ENCODE results near the gene GSTT4. TPM values are rescaled to one million over a fixed set of nuclear protein-coding genes. Genes with fewer than 3 reads are reported as not detected.

The GSTT4 gene
- total RNA-seq, 1 donor from 2014 or later = not detected

- DNase-seq = no peak
- Mint-ChIP-seq H3K4me1 (peaks cover 25% of the 10 kb centered on the region), H3K27ac (no peak overlapping the region), H3K27me3 (no peaks in the 10 kb centered on the region), H3K36me3 (ENCODE audit: low read depth) (peaks cover 33% of the 10 kb centered on the region), H3K4me3 (no peak overlapping the region), H3K9me3 (no peaks in the 10 kb centered on the region)
- intact Hi-C loops (cut with micrococcal nuclease) = no loop called here
Measured at GRCh38 chr22:24033731-24034130, 28.5 kb upstream of the GSTT4 start.

DNA sequence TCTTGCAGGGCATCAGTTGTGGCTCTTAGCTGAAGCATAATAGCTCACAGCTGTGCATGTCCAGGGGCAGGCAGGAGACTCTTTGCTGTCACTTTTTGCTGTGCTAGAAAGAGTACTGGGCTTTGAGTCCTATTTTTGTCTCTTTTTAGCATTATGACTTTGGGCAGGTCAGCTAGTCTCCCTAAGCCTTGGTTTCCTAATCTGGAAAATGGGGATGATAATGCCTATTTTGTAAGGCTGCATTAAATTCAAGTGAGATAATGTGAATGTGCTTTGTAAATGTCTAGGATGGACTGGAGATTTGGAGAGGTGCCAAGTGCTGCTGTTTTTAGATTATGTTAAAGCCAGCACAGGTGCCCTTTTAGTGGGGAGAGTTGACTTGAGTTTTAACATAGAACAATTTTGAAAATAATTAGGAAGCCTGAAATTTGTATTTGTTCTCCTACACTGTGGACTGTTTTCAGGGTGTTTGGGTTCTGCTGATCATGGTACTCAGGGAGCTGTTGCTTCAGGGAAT is 25.0 kb upstream of the GSTT4 start:
- Mint-ChIP-seq H3K36me3 (ENCODE audit: low read depth) (peaks cover 23% of the 10 kb centered on the region), H3K4me1 (peaks cover 31% of the 10 kb centered on the region), H3K9me3 (no peaks in the 10 kb centered on the region), H3K27ac (no peak overlapping the region), H3K27me3 (no peaks in the 10 kb centered on the region), H3K4me3 (no peak overlapping the region)
- intact Hi-C loops (cut with micrococcal nuclease) = no loop called here
- DNase-seq = no peak

DNA sequence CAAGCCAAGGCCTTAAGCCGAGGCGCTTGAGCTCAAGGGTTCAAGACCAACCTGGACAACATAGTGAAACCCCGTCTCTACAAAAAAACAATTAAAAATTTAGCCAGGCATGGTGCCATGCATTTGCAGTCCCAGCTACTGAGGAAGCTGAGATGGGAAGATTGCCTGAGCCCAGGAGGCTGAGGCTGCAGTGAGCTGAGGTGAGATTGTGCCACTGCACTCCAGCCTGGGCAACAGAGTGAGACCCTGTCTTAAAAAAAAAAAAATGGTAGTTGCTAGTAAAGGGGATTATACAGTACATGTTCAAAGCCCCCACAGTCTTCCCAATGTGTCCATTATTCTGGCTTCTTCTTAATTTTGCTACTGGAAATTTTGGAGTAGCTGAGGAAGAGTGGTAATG is 24.1 kb upstream of the GSTT4 start:
- no peak for DNase-seq
- peaks cover 31% of the 10 kb centered on the region for H3K36me3 Mint-ChIP-seq (ENCODE audit: low read depth)
- H3K9me3 Mint-ChIP-seq = no peaks in the 10 kb centered on the region
- H3K4me3 Mint-ChIP-seq = no peak overlapping the region
- H3K27ac Mint-ChIP-seq = no peak overlapping the region
- peaks cover 31% of the 10 kb centered on the region for H3K4me1 Mint-ChIP-seq
- no peaks in the 10 kb centered on the region for H3K27me3 Mint-ChIP-seq
- intact Hi-C loops (cut with micrococcal nuclease) = no loop called here

- H3K27me3 Mint-ChIP-seq = no peaks in the 10 kb centered on the region
- no peak overlapping the region for H3K27ac Mint-ChIP-seq
- peaks cover 34% of the 10 kb centered on the region for H3K36me3 Mint-ChIP-seq (ENCODE audit: low read depth)
- DNase-seq = no peak
- no peak overlapping the region for H3K4me3 Mint-ChIP-seq
- intact Hi-C loops (cut with micrococcal nuclease) = no loop called here
- peaks cover 32% of the 10 kb centered on the region for H3K4me1 Mint-ChIP-seq
- no peaks in the 10 kb centered on the region for H3K9me3 Mint-ChIP-seq
Measured at GRCh38 chr22:24028533-24028932, 23.3 kb upstream of the GSTT4 start.

DNA sequence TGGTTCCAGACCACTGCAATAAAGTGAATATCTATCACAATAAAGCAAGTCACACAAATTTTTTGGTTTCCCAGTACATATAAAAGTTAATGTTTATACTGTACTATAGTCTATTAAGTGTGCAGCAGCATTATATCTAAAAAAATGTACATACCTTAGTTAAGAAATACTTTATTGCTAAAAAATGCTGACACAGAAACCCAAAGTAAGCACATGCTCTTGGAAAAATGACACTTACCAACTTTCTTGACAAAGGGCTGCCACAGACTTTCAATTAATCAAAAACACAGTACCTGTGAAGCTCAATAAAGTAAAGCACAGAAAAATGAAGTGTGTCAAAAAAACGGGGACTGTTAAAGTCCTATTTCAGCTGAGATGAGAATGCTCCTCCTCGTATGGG is 22.7 kb upstream of the GSTT4 start:
- H3K36me3 Mint-ChIP-seq (ENCODE audit: low read depth) = peaks cover 40% of the 10 kb centered on the region
- intact Hi-C loops (cut with micrococcal nuclease) = no loop called here
- no peak for DNase-seq
- no peak overlapping the region for H3K27ac Mint-ChIP-seq
- no peak overlapping the region for H3K4me3 Mint-ChIP-seq
- peaks cover 35% of the 10 kb centered on the region for H3K4me1 Mint-ChIP-seq
- no peaks in the 10 kb centered on the region for H3K27me3 Mint-ChIP-seq
- H3K9me3 Mint-ChIP-seq = peaks cover 2% of the 10 kb centered on the region

GRCh38 chr22:24027389-24027975 is 22.2 kb upstream of the GSTT4 start:
- Mint-ChIP-seq H3K36me3 (ENCODE audit: low read depth) (peaks cover 41% of the 10 kb centered on the region), H3K9me3 (peaks cover 3% of the 10 kb centered on the region), H3K27ac (no peak overlapping the region), H3K4me3 (no peak overlapping the region), H3K27me3 (no peaks in the 10 kb centered on the region), H3K4me1 (peaks cover 36% of the 10 kb centered on the region)
- DNase-seq = no peak
- intact Hi-C loops (cut with micrococcal nuclease) = no loop called here

GRCh38 chr22:24026733-24027132 is 21.5 kb upstream of the GSTT4 start:
- intact Hi-C loops (cut with micrococcal nuclease) = no loop called here
- H3K36me3 Mint-ChIP-seq (ENCODE audit: low read depth) = peaks cover 41% of the 10 kb centered on the region
- H3K27ac Mint-ChIP-seq = no peak overlapping the region
- H3K4me3 Mint-ChIP-seq = no peak overlapping the region
- H3K9me3 Mint-ChIP-seq = peaks cover 3% of the 10 kb centered on the region
- H3K27me3 Mint-ChIP-seq = no peaks in the 10 kb centered on the region
- no peak for DNase-seq
- peaks cover 34% of the 10 kb centered on the region for H3K4me1 Mint-ChIP-seq

GRCh38 chr22:24026056-24026455 is 20.8 kb upstream of the GSTT4 start:
- Mint-ChIP-seq H3K36me3 (ENCODE audit: low read depth) (peaks cover 40% of the 10 kb centered on the region), H3K9me3 (peaks cover 3% of the 10 kb centered on the region), H3K4me1 (peaks cover 34% of the 10 kb centered on the region), H3K27ac (no peak overlapping the region), H3K4me3 (no peak overlapping the region), H3K27me3 (no peaks in the 10 kb centered on the region)
- intact Hi-C loops (cut with micrococcal nuclease) = no loop called here
- DNase-seq = no peak

DNA sequence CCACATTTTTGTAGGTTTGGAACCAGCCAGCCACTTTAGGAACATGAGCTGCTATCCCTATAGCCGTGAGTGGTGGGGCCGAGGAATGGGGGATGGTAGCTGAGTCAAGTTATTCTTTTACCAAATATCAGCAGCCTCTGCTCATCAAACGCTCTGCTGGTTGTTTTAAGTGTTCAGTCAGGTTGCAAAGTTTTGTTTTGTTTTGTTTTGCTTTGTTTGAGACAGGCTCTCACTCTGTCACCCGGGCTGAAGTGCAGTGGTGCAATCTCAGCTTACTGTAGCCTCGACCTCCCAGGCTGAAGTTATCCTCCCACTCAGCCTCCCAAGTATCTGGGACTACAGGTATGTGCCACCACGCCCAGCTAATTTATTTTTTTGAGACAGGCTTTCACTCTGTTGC is 20.2 kb upstream of the GSTT4 start:
- Mint-ChIP-seq H3K27me3 (no peaks in the 10 kb centered on the region), H3K9me3 (peaks cover 3% of the 10 kb centered on the region), H3K36me3 (ENCODE audit: low read depth) (peaks cover 39% of the 10 kb centered on the region), H3K27ac (no peak overlapping the region), H3K4me3 (no peak overlapping the region), H3K4me1 (peaks cover 32% of the 10 kb centered on the region)
- intact Hi-C loops (cut with micrococcal nuclease) = no loop called here
- no peak for DNase-seq

GRCh38 chr22:24024354-24024753 is 19.1 kb upstream of the GSTT4 start:
- peaks cover 41% of the 10 kb centered on the region for H3K36me3 Mint-ChIP-seq (ENCODE audit: low read depth)
- H3K9me3 Mint-ChIP-seq = peaks cover 3% of the 10 kb centered on the region
- no peak for DNase-seq
- intact Hi-C loops (cut with micrococcal nuclease) = no loop called here
- H3K27me3 Mint-ChIP-seq = no peaks in the 10 kb centered on the region
- no peak overlapping the region for H3K27ac Mint-ChIP-seq
- H3K4me3 Mint-ChIP-seq = no peak overlapping the region
- H3K4me1 Mint-ChIP-seq = peaks cover 35% of the 10 kb centered on the region

DNA sequence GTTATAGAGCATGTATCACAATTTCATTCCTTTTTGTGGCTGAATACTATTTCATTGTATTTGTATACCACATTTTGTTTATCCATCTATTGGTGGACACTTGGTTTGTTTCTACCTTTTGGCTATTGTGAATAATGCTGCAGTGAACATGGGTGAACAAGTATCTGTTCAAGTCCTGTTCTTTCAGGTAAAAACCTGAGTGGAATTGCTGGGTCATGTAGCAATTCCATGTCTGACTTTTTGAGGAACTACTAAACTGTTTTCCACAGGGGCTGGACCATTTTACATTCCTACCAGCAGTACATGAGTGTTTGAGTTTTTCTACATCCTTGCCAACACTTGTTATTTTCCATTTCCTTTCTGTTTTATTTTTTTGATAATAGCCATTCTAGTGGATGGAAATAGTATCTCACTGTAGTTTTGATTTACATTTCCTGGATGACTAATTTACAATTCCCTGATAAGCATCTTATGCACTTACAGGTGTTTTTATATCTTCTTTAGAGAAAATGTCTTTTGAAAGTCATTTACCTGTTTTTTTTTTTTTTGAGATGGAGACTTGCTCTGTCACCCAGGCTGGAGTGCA is 18.0 kb upstream of the GSTT4 start:
- H3K36me3 Mint-ChIP-seq (ENCODE audit: low read depth) = peaks cover 45% of the 10 kb centered on the region
- DNase-seq = no peak
- peaks cover 3% of the 10 kb centered on the region for H3K9me3 Mint-ChIP-seq
- peak overlapping the region; percentile 73 for H3K27ac Mint-ChIP-seq
- no peak overlapping the region for H3K4me3 Mint-ChIP-seq
- no peaks in the 10 kb centered on the region for H3K27me3 Mint-ChIP-seq
- H3K4me1 Mint-ChIP-seq = peaks cover 31% of the 10 kb centered on the region
- intact Hi-C loops (cut with micrococcal nuclease) = no loop called here

DNA sequence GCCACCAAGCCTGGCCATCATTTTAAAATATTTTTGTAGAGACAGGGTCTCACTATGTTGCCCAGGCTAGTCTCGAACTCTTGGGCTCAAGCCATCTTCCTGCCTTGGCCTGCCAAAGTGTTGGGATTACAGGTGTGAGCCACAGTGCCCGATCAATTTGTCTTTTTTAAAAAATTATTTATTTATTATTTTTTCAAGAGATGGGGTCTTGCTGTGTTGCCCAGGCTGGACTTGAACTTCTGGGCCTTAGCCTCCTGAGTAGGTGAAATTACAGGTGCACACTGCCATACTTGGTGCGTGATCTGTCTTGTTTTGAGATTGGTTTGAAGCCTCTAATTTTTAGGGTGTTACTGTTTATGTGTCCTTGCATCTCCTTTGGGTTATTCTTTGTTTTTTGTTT is 16.1 kb upstream of the GSTT4 start:
- intact Hi-C loops (cut with micrococcal nuclease) = no loop called here
- Mint-ChIP-seq H3K4me1 (peaks cover 31% of the 10 kb centered on the region), H3K27ac (no peak overlapping the region), H3K9me3 (peaks cover 3% of the 10 kb centered on the region), H3K27me3 (no peaks in the 10 kb centered on the region), H3K4me3 (no peak overlapping the region), H3K36me3 (ENCODE audit: low read depth) (peaks cover 52% of the 10 kb centered on the region)
- no peak for DNase-seq

DNA sequence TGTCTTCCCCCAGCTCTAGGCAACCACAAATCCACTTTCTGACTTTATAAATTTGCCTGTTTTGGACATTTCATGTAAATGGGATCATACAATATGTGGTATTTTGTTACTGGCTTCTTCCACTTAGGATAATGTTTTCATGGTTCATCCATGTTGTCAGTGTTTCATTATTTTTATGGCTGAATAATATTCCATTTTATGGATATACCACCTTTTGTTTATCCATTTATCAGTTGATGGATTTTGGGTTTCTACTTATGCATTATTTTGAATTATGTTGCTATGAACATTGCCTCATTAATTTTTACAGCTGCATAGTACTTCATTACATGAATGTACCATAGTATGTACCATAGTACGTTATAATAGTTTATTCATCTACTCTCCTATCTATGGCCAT is 10.9 kb upstream of the GSTT4 start:
- no peaks in the 10 kb centered on the region for H3K27me3 Mint-ChIP-seq
- no peak for DNase-seq
- intact Hi-C loops (cut with micrococcal nuclease) = loop anchor here (10.0 kb wide), 1 partner anchor 539 kb away; the partner anchor contains the start of genes GUCD1 and SNRPD3
- no peak overlapping the region for H3K27ac Mint-ChIP-seq
- peaks cover 32% of the 10 kb centered on the region for H3K4me1 Mint-ChIP-seq
- H3K4me3 Mint-ChIP-seq = no peak overlapping the region
- no peaks in the 10 kb centered on the region for H3K9me3 Mint-ChIP-seq
- peaks cover 29% of the 10 kb centered on the region for H3K36me3 Mint-ChIP-seq (ENCODE audit: low read depth)

GRCh38 chr22:24011735-24012068 is 6.4 kb upstream of the GSTT4 start:
- H3K27ac Mint-ChIP-seq = peak overlapping the region; percentile 98
- intact Hi-C loops (cut with micrococcal nuclease) = loop anchor here (10.0 kb wide), 1 partner anchor 543 kb away; the partner anchor contains the start of genes GUCD1 and SNRPD3
- H3K27me3 Mint-ChIP-seq = no peaks in the 10 kb centered on the region
- peak overlapping the region; percentile 97 for H3K4me3 Mint-ChIP-seq
- peaks cover 33% of the 10 kb centered on the region for H3K4me1 Mint-ChIP-seq
- H3K9me3 Mint-ChIP-seq = no peaks in the 10 kb centered on the region
- DNase-seq = no peak
- peaks cover 12% of the 10 kb centered on the region for H3K36me3 Mint-ChIP-seq (ENCODE audit: low read depth)

DNA sequence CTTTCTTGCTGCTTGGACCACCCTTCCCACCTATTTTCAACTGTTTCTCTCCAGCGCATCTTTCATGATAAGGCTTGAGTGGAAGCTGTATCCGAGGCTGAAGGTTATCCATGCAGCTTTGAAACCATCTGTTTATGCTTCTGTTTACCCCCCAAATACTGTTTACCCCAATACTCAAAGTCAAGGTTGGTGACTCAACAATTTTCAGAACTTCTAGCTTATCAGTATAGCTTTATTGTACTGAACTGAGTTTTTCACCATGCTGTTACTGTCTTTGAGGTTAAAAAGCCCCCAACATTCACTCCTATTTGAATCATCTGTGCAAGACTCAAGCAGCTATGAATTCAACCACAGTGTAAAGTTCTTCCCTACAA is 4.8 kb upstream of the GSTT4 start:
- H3K27ac Mint-ChIP-seq = peak overlapping the region; percentile 77
- intact Hi-C loops (cut with micrococcal nuclease) = loop anchor here (10.0 kb wide), 1 partner anchor 545 kb away; the partner anchor contains the start of genes GUCD1 and SNRPD3
- H3K4me3 Mint-ChIP-seq = peak overlapping the region; percentile 55
- no peaks in the 10 kb centered on the region for H3K27me3 Mint-ChIP-seq
- H3K36me3 Mint-ChIP-seq (ENCODE audit: low read depth) = peaks cover 5% of the 10 kb centered on the region
- DNase-seq = no peak
- H3K4me1 Mint-ChIP-seq = peaks cover 28% of the 10 kb centered on the region
- no peaks in the 10 kb centered on the region for H3K9me3 Mint-ChIP-seq
